Ectodermal cell (in vitro differentiated cells): ENCODE data around the gene VAPA.

Experiments
- H3K27ac ChIP-seq: 2 replicates; pipeline ENCODE4 v1.7.0; 2013; ENCODE audit warnings: mild to moderate bottlenecking, low read depth, low read length; ENCODE audit not compliant: insufficient read depth, poor library complexity, severe bottlenecking
- H3K27me3 ChIP-seq: 2 replicates; pipeline ENCODE4 v1.7.0; 2013; ENCODE audit warnings: mild to moderate bottlenecking, low read length; ENCODE audit not compliant: insufficient read depth, control insufficient read depth, poor library complexity, severe bottlenecking
- H3K36me3 ChIP-seq: one replicate; pipeline ENCODE4 v1.7.0; 2013; ENCODE audit warnings: low read length; ENCODE audit not compliant: control insufficient read depth, insufficient read depth
- H3K4me1 ChIP-seq: one replicate; pipeline ENCODE4 v1.7.0; 2013; ENCODE audit warnings: low read length; ENCODE audit not compliant: control insufficient read depth, insufficient read depth
- H3K4me3 ChIP-seq: 2 replicates; pipeline ENCODE4 v1.7.0; 2013; ENCODE audit warnings: low read depth, low read length, control low read depth; ENCODE audit not compliant: insufficient read depth
- H3K9me3 ChIP-seq: 2 replicates; pipeline ENCODE4 v1.7.0; 2013; ENCODE audit warnings: mild to moderate bottlenecking, low read length, moderate library complexity; ENCODE audit not compliant: control insufficient read depth
- WGBS, 2 experiments: methylation state at CpG; one replicate each; pipeline ENCODE4 v1.1.7; 2013; ENCODE audit warnings: missing lambda C conversion rate in 2 of 2; 5-methylcytosine and 5-hydroxymethylcytosine counted together

VAPA gene

DNA sequence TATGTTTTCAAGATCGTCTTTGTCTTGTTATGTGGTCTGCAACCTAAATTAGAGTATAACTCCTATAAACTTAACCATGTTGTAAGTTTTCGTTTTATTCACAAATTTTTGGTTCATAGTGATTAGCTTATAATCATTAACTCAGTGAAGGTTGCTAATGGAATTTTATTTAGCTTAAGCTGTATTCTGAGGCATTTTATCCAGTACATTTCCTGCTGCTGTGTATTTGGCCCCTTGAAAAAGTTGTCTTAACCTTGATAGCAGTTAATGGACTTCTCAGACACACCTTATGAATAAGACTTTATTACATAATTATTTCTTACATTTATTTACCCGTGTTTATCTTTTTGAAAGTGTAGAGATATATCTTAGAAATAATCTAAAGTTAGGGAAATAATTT, 20.5 kb downstream of the VAPA start:
- H3K4me3 ChIP-seq = no peak overlapping the region
- H3K36me3 ChIP-seq = peaks cover 14% of the 10 kb centered on the region
- no peaks in the 10 kb centered on the region for H3K9me3 ChIP-seq
- no peaks in the 10 kb centered on the region for H3K4me1 ChIP-seq
- no peaks in the 10 kb centered on the region for H3K27me3 ChIP-seq
- H3K27ac ChIP-seq = no peak overlapping the region
- 100% methylated on average over 1 of the region's 3 CpGs; no CpG with 5 or more reads in 1 of the 2 experiments for WGBS, 2 experiments

DNA sequence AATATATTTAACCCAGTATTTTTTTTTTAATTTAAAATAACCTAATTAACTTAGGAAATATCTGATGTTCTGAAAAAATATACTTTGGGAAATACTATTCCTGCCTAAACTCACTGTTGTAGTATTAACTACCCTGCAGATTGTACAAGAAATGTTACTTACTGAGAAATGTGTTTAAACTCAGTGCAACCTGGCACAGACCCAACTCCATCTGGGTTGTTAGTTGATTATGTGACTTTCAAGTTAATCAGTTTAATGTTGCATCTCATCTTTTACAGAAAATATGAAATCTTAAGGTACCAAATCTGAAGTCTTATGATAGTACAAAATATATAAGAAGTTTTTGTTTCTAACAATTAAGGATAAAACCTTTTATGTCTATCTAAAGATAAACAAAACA, 27.3 kb downstream of the VAPA start:
- Histone ChIP-seq H3K4me1 (no peaks in the 10 kb centered on the region), H3K36me3 (peaks cover 6% of the 10 kb centered on the region), H3K9me3 (no peaks in the 10 kb centered on the region), H3K27me3 (no peaks in the 10 kb centered on the region), H3K4me3 (no peak overlapping the region), H3K27ac (no peak overlapping the region)

DNA sequence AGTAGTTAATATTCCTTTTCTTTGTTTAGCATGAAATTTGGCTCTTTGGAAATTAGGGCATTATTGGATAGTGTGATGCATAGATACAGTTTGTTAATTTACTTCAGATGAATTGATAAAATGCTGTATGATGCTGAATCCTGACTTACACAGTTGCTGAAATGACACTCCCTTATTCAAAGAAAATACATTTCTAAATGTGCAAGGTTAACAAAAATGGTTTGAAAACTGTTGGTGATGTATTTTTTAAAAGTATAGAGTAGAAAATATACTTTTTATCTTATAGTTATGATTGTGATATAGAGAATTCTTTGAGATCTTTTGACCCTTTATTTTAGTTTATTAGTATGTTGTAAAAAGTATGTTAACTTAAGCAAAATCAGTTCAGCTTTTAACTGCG, 27.8 kb downstream of the VAPA start:
- Histone ChIP-seq H3K27ac (no peak overlapping the region), H3K4me1 (no peaks in the 10 kb centered on the region), H3K4me3 (no peak overlapping the region), H3K36me3 (peaks cover 9% of the 10 kb centered on the region), H3K9me3 (no peaks in the 10 kb centered on the region), H3K27me3 (no peaks in the 10 kb centered on the region)
- WGBS, 2 experiments = 96 to 100% methylated on average over 1 of the region's 1 CpG

DNA sequence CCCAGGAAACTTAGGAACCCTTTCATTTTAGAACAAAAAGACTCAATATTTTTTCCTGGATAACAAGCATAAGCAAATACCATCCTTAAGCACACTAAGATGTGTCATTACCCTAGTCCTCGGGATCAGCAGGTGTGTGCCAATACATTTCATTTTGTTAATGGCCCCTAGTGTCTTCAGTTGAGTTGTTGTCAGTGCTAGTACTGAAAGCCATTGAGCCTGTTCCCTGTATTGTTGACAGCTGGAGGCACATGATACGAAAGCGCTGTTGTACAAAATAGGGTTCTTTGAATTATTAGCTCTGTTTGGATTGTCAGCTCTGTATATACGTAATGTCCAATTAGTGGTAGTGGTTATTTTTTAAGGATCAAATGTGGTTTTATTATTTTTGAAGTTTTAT, 29.5 kb downstream of the VAPA start:
- Histone ChIP-seq H3K36me3 (peaks cover 8% of the 10 kb centered on the region), H3K27me3 (no peaks in the 10 kb centered on the region), H3K27ac (no peak overlapping the region), H3K4me1 (no peaks in the 10 kb centered on the region), H3K4me3 (no peak overlapping the region), H3K9me3 (no peaks in the 10 kb centered on the region)
- 96 to 98% methylated on average over 4 of the region's 4 CpGs for WGBS, 2 experiments

DNA sequence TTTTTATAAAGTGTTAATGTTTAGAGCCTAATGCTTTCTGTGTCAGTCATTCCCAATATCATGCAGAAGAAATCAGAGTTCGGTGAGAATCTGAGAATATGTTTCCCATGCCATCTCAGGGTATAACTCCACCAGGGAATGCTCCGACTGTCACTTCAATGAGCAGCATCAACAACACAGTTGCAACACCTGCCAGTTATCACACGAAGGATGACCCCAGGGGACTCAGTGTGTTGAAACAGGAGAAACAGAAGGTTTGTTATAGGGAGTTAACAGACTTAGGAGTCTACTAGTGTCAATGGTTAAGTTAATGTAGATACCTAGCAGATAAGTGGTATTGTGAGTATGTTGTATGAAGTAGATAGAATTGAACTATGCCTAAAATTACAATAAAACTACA, 31.0 kb downstream of the VAPA start:
- Histone ChIP-seq H3K36me3 (peaks cover 8% of the 10 kb centered on the region), H3K27ac (no peak overlapping the region), H3K27me3 (no peaks in the 10 kb centered on the region), H3K4me1 (no peaks in the 10 kb centered on the region), H3K4me3 (no peak overlapping the region), H3K9me3 (no peaks in the 10 kb centered on the region)
- 92 to 100% methylated on average over 3 of the region's 3 CpGs for WGBS, 2 experiments

GRCh38 chr18:9946831-9947230, 33.0 kb downstream of the VAPA start:
- WGBS, 2 experiments = 96 to 97% methylated on average over 1 to 2 of the region's 3 CpGs
- H3K27ac ChIP-seq = no peak overlapping the region

DNA sequence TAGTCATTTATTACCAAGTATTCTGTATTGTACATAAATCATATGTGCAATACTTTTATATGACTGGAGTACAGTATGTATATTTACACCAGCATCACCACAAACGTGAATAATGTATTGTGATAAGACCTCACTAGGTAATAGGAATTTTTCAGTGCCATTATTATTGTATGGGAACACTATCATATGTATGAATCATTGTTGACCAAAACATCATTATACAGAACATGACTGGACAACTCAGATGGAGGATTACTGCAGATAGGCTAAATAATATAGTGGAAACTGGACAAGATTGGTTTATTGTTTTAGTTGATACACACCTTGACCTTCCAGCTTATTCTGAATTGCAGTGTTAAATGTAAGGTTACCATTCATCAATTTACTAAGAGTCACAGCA, 33.4 kb downstream of the VAPA start:
- H3K36me3 ChIP-seq = peaks cover 8% of the 10 kb centered on the region
- no peak overlapping the region for H3K27ac ChIP-seq
- H3K9me3 ChIP-seq = no peaks in the 10 kb centered on the region
- WGBS, 2 experiments = 80% methylated on average over 1 of the region's 1 CpG; no CpG with 5 or more reads in 1 of the 2 experiments
- H3K27me3 ChIP-seq = no peaks in the 10 kb centered on the region
- no peaks in the 10 kb centered on the region for H3K4me1 ChIP-seq
- H3K4me3 ChIP-seq = no peak overlapping the region

More at GRCh38 chr18:9946831-9947230, 33.0 kb downstream of the VAPA start:
- Histone ChIP-seq H3K36me3 (peaks cover 8% of the 10 kb centered on the region), H3K4me3 (no peak overlapping the region), H3K4me1 (no peaks in the 10 kb centered on the region), H3K27me3 (no peaks in the 10 kb centered on the region), H3K9me3 (no peaks in the 10 kb centered on the region)

GRCh38 chr18:9949315-9949714, 35.5 kb downstream of the VAPA start:
- Histone ChIP-seq H3K36me3 (peaks cover 14% of the 10 kb centered on the region), H3K4me3 (no peak overlapping the region), H3K27ac (no peak overlapping the region), H3K27me3 (no peaks in the 10 kb centered on the region), H3K9me3 (no peaks in the 10 kb centered on the region), H3K4me1 (no peaks in the 10 kb centered on the region)
- 99 to 100% methylated on average over 2 of the region's 2 CpGs for WGBS, 2 experiments

DNA sequence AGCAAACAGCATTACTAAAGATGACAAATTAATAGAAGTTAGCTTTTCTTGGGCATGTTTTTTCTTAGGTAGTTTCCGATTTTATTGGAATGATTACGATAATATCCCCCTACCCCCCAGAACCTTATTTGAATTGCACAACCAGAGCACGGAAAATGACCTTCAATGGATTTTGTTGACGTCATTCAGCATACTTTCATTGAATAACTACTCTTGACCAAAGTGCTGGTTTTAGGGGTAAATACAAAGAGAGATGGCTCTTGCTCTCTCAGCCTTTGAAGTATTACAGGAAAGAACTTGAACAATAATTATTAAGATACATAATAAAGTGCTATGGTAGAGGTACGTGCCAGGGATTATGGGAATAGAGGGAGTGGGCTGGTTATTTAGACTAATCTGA, 36.0 kb downstream of the VAPA start:
- Histone ChIP-seq H3K4me3 (no peak overlapping the region), H3K27me3 (no peaks in the 10 kb centered on the region), H3K27ac (no peak overlapping the region), H3K4me1 (no peaks in the 10 kb centered on the region), H3K36me3 (peaks cover 14% of the 10 kb centered on the region), H3K9me3 (no peaks in the 10 kb centered on the region)
- WGBS, 2 experiments = 96 to 99% methylated on average over 4 to 5 of the region's 5 CpGs

DNA sequence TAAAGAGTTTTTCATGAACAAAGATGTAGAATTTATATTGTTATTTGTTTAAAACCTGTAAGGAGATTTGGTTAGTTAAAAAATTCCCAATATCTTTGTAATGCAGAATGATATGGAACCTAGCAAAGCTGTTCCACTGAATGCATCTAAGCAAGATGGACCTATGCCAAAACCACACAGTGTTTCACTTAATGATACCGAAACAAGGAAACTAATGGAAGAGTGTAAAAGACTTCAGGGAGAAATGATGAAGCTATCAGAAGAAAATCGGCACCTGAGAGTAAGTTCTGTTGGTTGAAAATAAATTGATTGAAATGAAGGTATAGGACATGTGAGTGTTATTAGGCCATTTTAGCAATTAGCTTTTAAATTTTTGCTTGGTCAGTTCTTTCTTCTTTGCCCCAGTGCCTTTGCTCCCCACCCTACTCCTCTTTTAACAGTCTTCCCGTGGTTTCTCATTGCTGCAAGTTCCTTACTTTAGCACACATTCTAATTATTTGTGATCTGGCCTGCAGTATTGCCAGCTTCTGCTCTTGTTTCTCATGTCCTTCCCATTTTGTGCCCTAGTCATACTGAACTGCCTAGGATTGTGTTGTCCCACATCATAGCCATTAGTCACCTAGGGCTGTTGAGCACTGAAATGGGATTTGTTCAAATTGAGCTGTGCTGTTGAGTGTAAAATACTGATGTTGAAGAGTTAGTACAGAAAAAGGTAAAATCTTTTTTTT, 36.6 kb downstream of the VAPA start:
- Histone ChIP-seq H3K9me3 (no peaks in the 10 kb centered on the region), H3K4me3 (no peak overlapping the region), H3K4me1 (no peaks in the 10 kb centered on the region), H3K27me3 (no peaks in the 10 kb centered on the region), H3K27ac (no peak overlapping the region), H3K36me3 (peaks cover 16% of the 10 kb centered on the region)
- 94 to 96% methylated on average over 3 of the region's 3 CpGs for WGBS, 2 experiments
